Tongue (tissue), 2 donors: ENCODE data around the gene GTPBP10. TPM values are rescaled to one million over a fixed set of nuclear protein-coding genes. Genes with fewer than 3 reads are reported as not detected.
"Not testable (repeated sequence)": the region's sequence is repeated elsewhere in the genome, so short reads cannot be mapped to it uniquely, and the experiment has no call there.

Source experiments
- DNase-seq: peaks from one replicate; pipeline ENCODE4 v3.0.0-alpha.2; 2015
- total RNA-seq: library from RNA; depleted of rRNA; stranded (reverse); fragments of >200 nt; gene quantifications from one replicate; pipeline ENCODE4 v1.2.3, GENCODE V29; 2014

Gene GTPBP10
- 16.1 TPM for total RNA-seq

- peak; percentile 99 for DNase-seq
These were observed at the start of gene GTPBP10 for GRCh38 chr7:90346336-90347125. GTPBP10 (plus strand) TSS chr7:90346716; CDS start chr7:90346742, 26 bp downstream.

- DNase-seq, result peak; percentile 29
These were observed 48.1 kb upstream of the GTPBP10 start for GRCh38 chr7:90298145-90299038.

GRCh38 chr7:90303241-90303640 lies 43.3 kb upstream of the GTPBP10 start:
- DNase-seq, result no peak

GRCh38 chr7:90309872-90310271 lies 36.6 kb upstream of the GTPBP10 start:
- no peak for DNase-seq

GRCh38 chr7:90311175-90311574 lies 35.3 kb upstream of the GTPBP10 start:
- DNase-seq, result no peak

GRCh38 chr7:90312745-90313144 lies 33.8 kb upstream of the GTPBP10 start:
- DNase-seq, result no peak

- DNase-seq, result no peak
These were observed 32.6 kb upstream of the GTPBP10 start for GRCh38 chr7:90313907-90314306.

GRCh38 chr7:90320014-90320413 lies 26.5 kb upstream of the GTPBP10 start:
- no peak for DNase-seq

GRCh38 chr7:90320418-90320800 lies 26.1 kb upstream of the GTPBP10 start:
- DNase-seq, result no peak

- peak; percentile 10 for DNase-seq
These were observed 25.6 kb upstream of the GTPBP10 start, which contains the start of gene FAM237B for GRCh38 chr7:90320801-90321494. FAM237B (minus strand) TSS chr7:90321304; CDS start chr7:90319748, 1,556 bp downstream.

GRCh38 chr7:90322837-90323236 lies 23.7 kb upstream of the GTPBP10 start:
- DNase-seq, result no peak

GRCh38 chr7:90326500-90326899 lies 20.0 kb upstream of the GTPBP10 start:
- no peak for DNase-seq

- DNase-seq, result no peak
These were observed 12.2 kb upstream of the GTPBP10 start for GRCh38 chr7:90334193-90334843.

GRCh38 chr7:90334926-90335325 lies 11.6 kb upstream of the GTPBP10 start:
- not testable (repeated sequence) for DNase-seq

GRCh38 chr7:90337106-90337505 lies 9.4 kb upstream of the GTPBP10 start:
- no peak for DNase-seq

GRCh38 chr7:90345016-90345415 lies 1.5 kb upstream of the GTPBP10 start:
- DNase-seq, result no peak

GRCh38 chr7:90345595-90346335 lies 751 bp upstream of the GTPBP10 start:
- DNase-seq, result peak; percentile 49

- no peak for DNase-seq
These were observed 1.2 kb downstream of the GTPBP10 start for GRCh38 chr7:90347759-90348158.

- DNase-seq, result no peak
These were observed 2.8 kb downstream of the GTPBP10 start for GRCh38 chr7:90349305-90349704.

- not testable (repeated sequence) for DNase-seq
These were observed 3.5 kb downstream of the GTPBP10 start for GRCh38 chr7:90350032-90350431.

- no peak for DNase-seq
These were observed 5.5 kb downstream of the GTPBP10 start for GRCh38 chr7:90351987-90352386.
